ENCODE data around the gene TESK2. TPM values are rescaled to one million over a fixed set of nuclear protein-coding genes. Genes with fewer than 3 reads are reported as not detected.

TESK2 gene
- total and polyA plus RNA-seq, 2 of the 8 experiments (the other 6 are each of a cell fraction or from before 2014, with no cell fraction given): 10.8 to 12.6 TPM

GRCh38 chr1:45327644-45328515 lies 163.1 kb downstream of the TESK2 start (continued):
- TF ChIP-seq CHD1 (IDR thresholded peaks at IDR 0.05; ENCODE audit: low read depth, low read length): no peak
- TF ChIP-seq PHF8 (conservative IDR thresholded peaks at IDR 0.05; ENCODE audit: low read depth, low read length): no peak
- TF ChIP-seq TAF7 (optimal IDR thresholded peaks at IDR 0.05; ENCODE audit: borderline replicate concordance, low read depth, low read length): no peak
- TF ChIP-seq HDAC2 (IDR thresholded peaks at IDR 0.05; ENCODE audit: borderline replicate concordance in 1 of 2, low read depth in 2 of 2, low read length in 2 of 2): 0 out of 4 replicates have a peak, but pooled peaks of 1 of the 2 experiments have one; percentile 13
- peak; percentile 87 for TF ChIP-seq MAX (IDR thresholded peaks at IDR 0.05)
- 0 out of 2 replicates have a peak, but pooled peaks have one; percentile 16 for TF ChIP-seq POLR2AphosphoS5 (IDR thresholded peaks at IDR 0.05; ENCODE audit: low read depth, low read length)
